Measurements from ENCODE around the gene NECAB2.

The NECAB2 gene

GRCh38 chr16:83998091-83998490, 30.0 kb downstream of the NECAB2 start:
- Mint-ChIP-seq H3K27me3 (peaks cover 21% of the 10 kb centered on the region), H3K27ac (no peak overlapping the region), H3K36me3 (ENCODE audit: low read depth) (no peaks in the 10 kb centered on the region), H3K4me1 (no peaks in the 10 kb centered on the region), H3K4me3 (no peak overlapping the region), H3K9me3 (no peaks in the 10 kb centered on the region)
- DNase-seq (no peak), ATAC-seq (no peak)

GRCh38 chr16:84000989-84001642, 33.1 kb downstream of the NECAB2 start:
- peaks cover 5% of the 10 kb centered on the region for H3K27me3 Mint-ChIP-seq

GRCh38 chr16:84001726-84002125, 33.7 kb downstream of the NECAB2 start:
- H3K4me1 Mint-ChIP-seq: no peaks in the 10 kb centered on the region
- ATAC-seq (no peak), DNase-seq (no peak)
- no peaks in the 10 kb centered on the region for H3K9me3 Mint-ChIP-seq
- H3K4me3 Mint-ChIP-seq: no peak overlapping the region
- peaks cover under 1% of the 10 kb centered on the region for H3K27me3 Mint-ChIP-seq
- no peaks in the 10 kb centered on the region for H3K36me3 Mint-ChIP-seq (ENCODE audit: low read depth)
- H3K27ac Mint-ChIP-seq: no peak overlapping the region

More at GRCh38 chr16:84000989-84001642, 33.1 kb downstream of the NECAB2 start:
- Mint-ChIP-seq H3K9me3 (no peaks in the 10 kb centered on the region), H3K27ac (no peak overlapping the region), H3K4me1 (no peaks in the 10 kb centered on the region), H3K36me3 (ENCODE audit: low read depth) (no peaks in the 10 kb centered on the region), H3K4me3 (no peak overlapping the region)
- ATAC-seq: peak; percentile 11
- DNase-seq: no peak

GRCh38 chr16:84003038-84003437, 35.0 kb downstream of the NECAB2 start:
- no peak overlapping the region for H3K4me3 Mint-ChIP-seq
- DNase-seq (no peak), ATAC-seq (no peak)
- H3K27me3 Mint-ChIP-seq: no peaks in the 10 kb centered on the region
- H3K36me3 Mint-ChIP-seq (ENCODE audit: low read depth): no peaks in the 10 kb centered on the region
- H3K4me1 Mint-ChIP-seq: no peaks in the 10 kb centered on the region
- no peaks in the 10 kb centered on the region for H3K9me3 Mint-ChIP-seq
- no peak overlapping the region for H3K27ac Mint-ChIP-seq

- ATAC-seq: no peak
- no peak overlapping the region for H3K27ac Mint-ChIP-seq
- H3K9me3 Mint-ChIP-seq: no peaks in the 10 kb centered on the region
- H3K36me3 Mint-ChIP-seq (ENCODE audit: low read depth): no peaks in the 10 kb centered on the region
- H3K4me1 Mint-ChIP-seq: no peaks in the 10 kb centered on the region
- H3K4me3 Mint-ChIP-seq: no peak overlapping the region
- H3K27me3 Mint-ChIP-seq: peaks cover 2% of the 10 kb centered on the region
- no peak for DNase-seq
These were observed 36.4 kb downstream of the NECAB2 start for GRCh38 chr16:84004442-84004841.

- Mint-ChIP-seq H3K27ac (no peak overlapping the region), H3K4me1 (no peaks in the 10 kb centered on the region)
These were observed 37.3 kb downstream of the NECAB2 start for GRCh38 chr16:84005391-84005790.

GRCh38 chr16:84007520-84007919, 39.5 kb downstream of the NECAB2 start:
- Mint-ChIP-seq H3K36me3 (ENCODE audit: low read depth) (no peaks in the 10 kb centered on the region), H3K27me3 (peaks cover 2% of the 10 kb centered on the region), H3K9me3 (no peaks in the 10 kb centered on the region), H3K27ac (no peak overlapping the region), H3K4me3 (no peak overlapping the region), H3K4me1 (no peaks in the 10 kb centered on the region)
- ATAC-seq: no peak
- DNase-seq: no peak

More at GRCh38 chr16:84005391-84005790, 37.3 kb downstream of the NECAB2 start:
- Mint-ChIP-seq H3K4me3 (no peak overlapping the region), H3K9me3 (no peaks in the 10 kb centered on the region), H3K36me3 (ENCODE audit: low read depth) (no peaks in the 10 kb centered on the region), H3K27me3 (peaks cover 2% of the 10 kb centered on the region)
- ATAC-seq (no peak), DNase-seq (no peak)

GRCh38 chr16:84007965-84008364, 39.9 kb downstream of the NECAB2 start:
- no peak for DNase-seq
- no peak for ATAC-seq
- no peaks in the 10 kb centered on the region for H3K4me1 Mint-ChIP-seq
- H3K36me3 Mint-ChIP-seq (ENCODE audit: low read depth): no peaks in the 10 kb centered on the region
- no peaks in the 10 kb centered on the region for H3K9me3 Mint-ChIP-seq
- H3K27me3 Mint-ChIP-seq: peaks cover 2% of the 10 kb centered on the region
- no peak overlapping the region for H3K27ac Mint-ChIP-seq
- H3K4me3 Mint-ChIP-seq: no peak overlapping the region

GRCh38 chr16:84009282-84009681, 41.2 kb downstream of the NECAB2 start:
- Mint-ChIP-seq H3K4me1 (peaks cover 2% of the 10 kb centered on the region), H3K27me3 (peaks cover 2% of the 10 kb centered on the region), H3K27ac (no peak overlapping the region), H3K4me3 (no peak overlapping the region), H3K9me3 (no peaks in the 10 kb centered on the region), H3K36me3 (ENCODE audit: low read depth) (no peaks in the 10 kb centered on the region)
- DNase-seq (no peak), ATAC-seq (no peak)

- DNase-seq (peak; percentile 64), ATAC-seq (peak; percentile 75)
- no peak overlapping the region for H3K27ac Mint-ChIP-seq
- peaks cover 7% of the 10 kb centered on the region for H3K27me3 Mint-ChIP-seq
- H3K4me1 Mint-ChIP-seq: peaks cover 5% of the 10 kb centered on the region
- no peaks in the 10 kb centered on the region for H3K36me3 Mint-ChIP-seq (ENCODE audit: low read depth)
- H3K4me3 Mint-ChIP-seq: no peak overlapping the region
- peaks cover 4% of the 10 kb centered on the region for H3K9me3 Mint-ChIP-seq
These were observed 45.9 kb downstream of the NECAB2 start for GRCh38 chr16:84013787-84014569.

- Mint-ChIP-seq H3K27ac (no peak overlapping the region), H3K36me3 (ENCODE audit: low read depth) (peaks cover 2% of the 10 kb centered on the region), H3K4me3 (no peak overlapping the region), H3K9me3 (peaks cover 10% of the 10 kb centered on the region), H3K27me3 (peaks cover 10% of the 10 kb centered on the region), H3K4me1 (peaks cover 5% of the 10 kb centered on the region)
- DNase-seq: no peak
- no peak for ATAC-seq
These were observed 46.7 kb downstream of the NECAB2 start for GRCh38 chr16:84014570-84015327.

GRCh38 chr16:84015399-84015798, 47.4 kb downstream of the NECAB2 start:
- ATAC-seq (no peak), DNase-seq (no peak)
- Mint-ChIP-seq H3K27ac (no peak overlapping the region), H3K36me3 (ENCODE audit: low read depth) (peaks cover 2% of the 10 kb centered on the region), H3K4me3 (no peak overlapping the region), H3K4me1 (peaks cover 5% of the 10 kb centered on the region), H3K9me3 (peaks cover 11% of the 10 kb centered on the region), H3K27me3 (peaks cover 12% of the 10 kb centered on the region)

- DNase-seq: no peak
- no peak for ATAC-seq
- no peak overlapping the region for H3K4me3 Mint-ChIP-seq
- peaks cover 14% of the 10 kb centered on the region for H3K27me3 Mint-ChIP-seq
- H3K36me3 Mint-ChIP-seq (ENCODE audit: low read depth): peaks cover 2% of the 10 kb centered on the region
- peaks cover 5% of the 10 kb centered on the region for H3K4me1 Mint-ChIP-seq
- no peak overlapping the region for H3K27ac Mint-ChIP-seq
- H3K9me3 Mint-ChIP-seq: peaks cover 16% of the 10 kb centered on the region
These were observed 48.4 kb downstream of the NECAB2 start for GRCh38 chr16:84016477-84016876.

- ATAC-seq (no peak), DNase-seq (no peak)
- H3K27ac Mint-ChIP-seq: no peak overlapping the region
- peaks cover 5% of the 10 kb centered on the region for H3K4me1 Mint-ChIP-seq
- peaks cover 16% of the 10 kb centered on the region for H3K9me3 Mint-ChIP-seq
- H3K36me3 Mint-ChIP-seq (ENCODE audit: low read depth): peaks cover 2% of the 10 kb centered on the region
- peaks cover 22% of the 10 kb centered on the region for H3K27me3 Mint-ChIP-seq
- no peak overlapping the region for H3K4me3 Mint-ChIP-seq
These were observed 50.7 kb downstream of the NECAB2 start for GRCh38 chr16:84018710-84019109.

GRCh38 chr16:84020353-84020752, 52.3 kb downstream of the NECAB2 start:
- no peak overlapping the region for H3K27ac Mint-ChIP-seq
- H3K27me3 Mint-ChIP-seq: peaks cover 22% of the 10 kb centered on the region
- ATAC-seq (no peak), DNase-seq (no peak)
- H3K4me3 Mint-ChIP-seq: no peak overlapping the region
- H3K4me1 Mint-ChIP-seq: no peaks in the 10 kb centered on the region
- H3K9me3 Mint-ChIP-seq: peaks cover 16% of the 10 kb centered on the region
- H3K36me3 Mint-ChIP-seq (ENCODE audit: low read depth): peaks cover 2% of the 10 kb centered on the region

Measured in activated naive CD8-positive, alpha-beta T cell treated with anti-CD3 and anti-CD28 coated beads, Interleukin-2, amount 50 U/mL, for 24 hours (primary cell).